ENCODE measurements around the gene MAMDC2. TPM values are rescaled to one million over a fixed set of nuclear protein-coding genes. Genes with fewer than 3 reads are reported as not detected.

MAMDC2 gene
- total RNA-seq, 2 donors from 2014 or later: 2.3 to 7.0 TPM

DNA sequence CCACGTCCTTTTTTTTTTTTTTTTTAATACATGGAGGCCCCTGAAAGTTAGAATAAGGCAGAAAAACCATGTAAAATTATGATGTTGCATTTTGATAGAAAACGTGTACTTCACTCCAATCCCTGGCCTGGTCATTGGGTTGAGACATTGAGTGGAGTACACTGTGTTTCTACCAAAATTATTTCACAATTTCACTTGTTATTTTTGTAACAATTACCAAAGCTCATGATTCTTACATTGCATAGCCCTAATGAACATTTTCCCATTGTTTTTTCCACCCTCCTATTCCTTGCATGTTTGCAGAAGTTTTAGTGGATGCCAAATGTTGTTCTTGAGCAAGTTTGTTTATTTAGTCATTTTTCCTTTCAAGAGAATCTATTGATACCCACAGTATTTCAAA lies 21.9 kb downstream of the MAMDC2 start:
- intact Hi-C loops (cut with DNase I): no loop called here
- Histone ChIP-seq H3K27ac (no peak overlapping the region), H3K27me3 (no peaks in the 10 kb centered on the region), H3K4me3 (no peak overlapping the region), H3K9me3 (no peaks in the 10 kb centered on the region), H3K4me1 (no peaks in the 10 kb centered on the region), H3K36me3 (no peaks in the 10 kb centered on the region), H3K9ac (ENCODE audit: low read depth in 2 of 2, low read length in 2 of 2) (no peak overlapping the region)
- no peak for DNase-seq
- TF ChIP-seq, protein P1, sequence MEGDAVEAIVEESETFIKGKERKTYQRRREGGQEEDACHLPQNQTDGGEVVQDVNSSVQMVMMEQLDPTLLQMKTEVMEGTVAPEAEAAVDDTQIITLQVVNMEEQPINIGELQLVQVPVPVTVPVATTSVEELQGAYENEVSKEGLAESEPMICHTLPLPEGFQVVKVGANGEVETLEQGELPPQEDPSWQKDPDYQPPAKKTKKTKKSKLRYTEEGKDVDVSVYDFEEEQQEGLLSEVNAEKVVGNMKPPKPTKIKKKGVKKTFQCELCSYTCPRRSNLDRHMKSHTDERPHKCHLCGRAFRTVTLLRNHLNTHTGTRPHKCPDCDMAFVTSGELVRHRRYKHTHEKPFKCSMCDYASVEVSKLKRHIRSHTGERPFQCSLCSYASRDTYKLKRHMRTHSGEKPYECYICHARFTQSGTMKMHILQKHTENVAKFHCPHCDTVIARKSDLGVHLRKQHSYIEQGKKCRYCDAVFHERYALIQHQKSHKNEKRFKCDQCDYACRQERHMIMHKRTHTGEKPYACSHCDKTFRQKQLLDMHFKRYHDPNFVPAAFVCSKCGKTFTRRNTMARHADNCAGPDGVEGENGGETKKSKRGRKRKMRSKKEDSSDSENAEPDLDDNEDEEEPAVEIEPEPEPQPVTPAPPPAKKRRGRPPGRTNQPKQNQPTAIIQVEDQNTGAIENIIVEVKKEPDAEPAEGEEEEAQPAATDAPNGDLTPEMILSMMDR (IDR thresholded peaks at IDR 0.05): no peak

DNA sequence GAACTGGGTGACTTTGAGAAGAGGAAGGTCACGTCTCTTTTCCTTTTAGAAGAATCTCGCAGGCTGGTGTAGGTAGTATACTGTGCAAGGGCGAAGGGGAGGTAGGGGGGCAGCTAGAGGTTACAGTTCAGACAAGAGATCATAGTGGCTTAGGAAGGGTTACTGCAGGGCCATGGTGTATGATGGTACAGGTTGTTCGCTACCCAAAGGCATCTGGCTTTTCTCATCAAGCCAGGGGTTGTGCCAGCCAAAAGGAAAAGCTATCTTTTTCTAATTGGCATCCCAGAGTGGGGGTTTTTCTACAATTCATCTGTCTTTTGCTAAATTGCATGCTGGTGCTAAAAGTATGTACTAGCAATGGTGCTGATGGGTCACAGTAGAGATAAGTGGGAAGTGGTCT lies 22.8 kb downstream of the MAMDC2 start:
- H3K36me3 ChIP-seq: no peaks in the 10 kb centered on the region
- no peaks in the 10 kb centered on the region for H3K9me3 ChIP-seq
- H3K4me1 ChIP-seq: no peaks in the 10 kb centered on the region
- DNase-seq: no peak
- TF ChIP-seq, protein P1 (IDR thresholded peaks at IDR 0.05): no peak
- H3K27me3 ChIP-seq: no peaks in the 10 kb centered on the region
- intact Hi-C loops (cut with DNase I): no loop called here
- no peak overlapping the region for H3K9ac ChIP-seq (ENCODE audit: low read depth in 2 of 2, low read length in 2 of 2)
- H3K27ac ChIP-seq: no peak overlapping the region
- H3K4me3 ChIP-seq: no peak overlapping the region

DNA sequence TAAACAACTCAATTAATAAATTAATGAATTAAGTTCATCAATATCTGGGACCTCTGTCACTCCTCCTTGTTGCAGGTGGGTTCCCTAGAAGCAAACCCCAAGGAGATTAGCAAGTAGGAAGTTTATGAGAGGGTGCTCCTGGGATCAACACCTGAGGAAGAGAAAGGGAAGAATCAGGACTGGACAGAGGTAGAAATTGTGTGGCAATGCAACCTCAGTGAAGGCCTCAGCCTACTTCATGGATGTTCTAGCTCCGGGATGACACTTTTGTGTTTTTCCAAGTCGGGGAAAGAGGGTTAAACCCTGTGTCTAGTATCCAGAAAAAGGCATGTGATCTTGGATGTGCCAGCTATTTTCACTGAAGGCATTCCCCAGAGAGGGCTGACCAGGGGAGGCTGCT lies 23.2 kb downstream of the MAMDC2 start:
- Histone ChIP-seq H3K36me3 (no peaks in the 10 kb centered on the region), H3K27ac (no peak overlapping the region), H3K4me3 (no peak overlapping the region), H3K9ac (ENCODE audit: low read depth in 2 of 2, low read length in 2 of 2) (no peak overlapping the region), H3K9me3 (no peaks in the 10 kb centered on the region), H3K4me1 (no peaks in the 10 kb centered on the region), H3K27me3 (no peaks in the 10 kb centered on the region)
- TF ChIP-seq, protein P1 (IDR thresholded peaks at IDR 0.05): no peak
- DNase-seq: no peak
- intact Hi-C loops (cut with DNase I): no loop called here

DNA sequence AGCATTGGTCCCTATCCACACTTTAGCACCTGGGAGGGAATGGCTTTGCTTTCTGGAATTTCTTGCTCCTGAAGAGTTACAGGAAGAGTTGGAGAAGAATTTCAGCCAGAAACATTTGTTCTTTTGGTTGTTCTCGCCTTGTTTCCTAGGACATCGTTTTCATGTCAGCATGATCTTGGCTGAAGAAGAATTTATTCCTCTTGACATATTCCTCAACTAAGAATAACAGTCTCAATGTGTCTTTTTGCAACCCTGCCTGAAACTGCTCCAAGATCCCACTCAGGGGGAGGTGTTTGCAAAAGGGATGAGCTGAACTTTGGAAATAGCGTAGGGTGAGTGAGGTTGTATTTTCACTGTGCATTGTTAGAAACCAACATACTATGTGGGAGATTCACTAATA lies 26.1 kb downstream of the MAMDC2 start:
- Histone ChIP-seq H3K4me1 (no peaks in the 10 kb centered on the region), H3K36me3 (no peaks in the 10 kb centered on the region), H3K9me3 (no peaks in the 10 kb centered on the region), H3K27me3 (no peaks in the 10 kb centered on the region), H3K4me3 (no peak overlapping the region), H3K9ac (ENCODE audit: low read depth in 2 of 2, low read length in 2 of 2) (no peak overlapping the region), H3K27ac (no peak overlapping the region)
- intact Hi-C loops (cut with DNase I): no loop called here
- DNase-seq: no peak
- TF ChIP-seq, protein P1 (IDR thresholded peaks at IDR 0.05): no peak

DNA sequence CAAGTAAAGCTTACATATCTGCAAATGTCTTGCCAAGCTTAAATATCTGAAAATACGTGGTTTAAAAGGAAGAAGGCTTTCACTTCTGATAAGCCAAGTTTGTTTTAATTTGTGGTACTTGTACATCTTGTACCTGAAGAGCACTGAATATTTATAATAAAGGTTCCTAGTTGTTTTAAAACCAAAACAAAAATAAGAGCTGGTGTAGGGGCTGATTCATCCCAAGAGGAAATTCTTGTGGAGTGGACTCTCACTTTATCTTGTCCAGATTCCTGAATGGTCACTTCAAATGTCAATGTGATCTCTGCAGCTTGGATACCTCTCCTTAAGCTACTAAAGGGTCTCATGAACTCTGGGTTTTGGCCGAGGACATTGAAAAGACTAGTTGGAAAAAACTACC lies 29.5 kb downstream of the MAMDC2 start:
- TF ChIP-seq, protein P1 (IDR thresholded peaks at IDR 0.05): no peak
- Histone ChIP-seq H3K4me1 (no peaks in the 10 kb centered on the region), H3K27me3 (no peaks in the 10 kb centered on the region), H3K9ac (ENCODE audit: low read depth in 2 of 2, low read length in 2 of 2) (no peak overlapping the region), H3K4me3 (no peak overlapping the region), H3K36me3 (no peaks in the 10 kb centered on the region), H3K27ac (peak overlapping the region; percentile 2), H3K9me3 (no peaks in the 10 kb centered on the region)
- DNase-seq: no peak
- intact Hi-C loops (cut with DNase I): no loop called here

DNA sequence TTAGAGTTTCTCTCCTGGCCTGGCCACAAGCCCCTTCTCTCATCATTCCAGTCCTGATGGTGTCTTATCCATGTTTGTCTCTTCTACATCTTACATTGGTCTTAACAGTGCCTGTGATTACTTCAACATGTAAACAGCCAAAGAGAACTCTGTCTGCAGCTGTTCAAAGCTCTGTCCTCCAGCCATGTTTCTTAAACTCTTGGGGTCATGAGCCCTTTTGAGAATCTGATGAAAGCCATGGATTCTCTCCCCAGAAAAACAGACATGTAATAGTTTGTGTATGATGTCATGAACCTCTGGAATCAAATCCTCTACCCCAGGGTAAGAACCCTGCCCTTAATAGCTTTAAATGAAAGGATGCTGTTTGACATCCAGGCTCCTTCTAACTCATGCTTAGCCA lies 30.1 kb downstream of the MAMDC2 start:
- Histone ChIP-seq H3K9ac (ENCODE audit: low read depth in 2 of 2, low read length in 2 of 2) (no peak overlapping the region), H3K27ac (peak overlapping the region; percentile 2), H3K4me3 (no peak overlapping the region), H3K27me3 (no peaks in the 10 kb centered on the region), H3K9me3 (no peaks in the 10 kb centered on the region), H3K36me3 (no peaks in the 10 kb centered on the region), H3K4me1 (no peaks in the 10 kb centered on the region)
- intact Hi-C loops (cut with DNase I): no loop called here
- TF ChIP-seq, protein P1 (IDR thresholded peaks at IDR 0.05): no peak
- DNase-seq: no peak

Data from colonic mucosa (tissue), 4 donors.